Lung (tissue), 12 donors: Measurements from ENCODE around the gene KRR1. TPM values are rescaled to one million over a fixed set of nuclear protein-coding genes. Genes with fewer than 3 reads are reported as not detected.
A peak's percentile ranks its signal among the peaks of the same experiment; 100 is the strongest.

Experiments
- ATAC-seq: fragments of 200-7000 bp; cut with Tn5 transposase; one replicate; pipeline ENCODE4 v1.9.1; 2020; ENCODE audit warnings: moderate number of reproducible peaks; ENCODE audit not compliant: insufficient read depth, low FRiP score
- DNase-seq, 3 donors: peaks; one replicate each; pipeline ENCODE4 v3.0.0-alpha.2; 2013 to 2017
- H3K27ac ChIP-seq, 2 donors: one replicate each; pipeline ENCODE4 v1.5.1; 2013; ENCODE audit warnings: mild to moderate bottlenecking in 2 of 2, moderate library complexity in 2 of 2, control low read depth in 1 of 2, inconsistent platforms in 1 of 2, low read depth in 1 of 2, low read length in 1 of 2
- H3K27me3 ChIP-seq, 3 donors: one replicate each; pipeline ENCODE4 v1.5.1; 2013; ENCODE audit warnings: low read length in 2 of 3; ENCODE audit not compliant: control insufficient read depth in 3 of 3, insufficient read depth in 3 of 3
- H3K36me3 ChIP-seq, 4 donors: one replicate each; pipeline ENCODE4 v1.5.1; 2013; ENCODE audit warnings: low read length in 4 of 4, mild to moderate bottlenecking in 1 of 4, moderate library complexity in 1 of 4; ENCODE audit not compliant: control insufficient read depth in 4 of 4, insufficient read depth in 4 of 4
- H3K4me1 ChIP-seq, 5 donors: one replicate each; pipeline ENCODE4 v1.5.1; 2013; ENCODE audit warnings: low read length in 5 of 5, mild to moderate bottlenecking in 2 of 5, moderate library complexity in 1 of 5; ENCODE audit not compliant: control insufficient read depth in 5 of 5, insufficient read depth in 5 of 5
- H3K4me3 ChIP-seq: one replicate; pipeline ENCODE4 v1.5.1; 2013; ENCODE audit warnings: mild to moderate bottlenecking, control low read depth, moderate library complexity
- H3K9ac ChIP-seq, 2 donors: one replicate each; pipeline ENCODE4 v1.5.1; 2013; ENCODE audit warnings: low read length in 2 of 2, control low read depth in 1 of 2; ENCODE audit not compliant: insufficient read depth in 1 of 2
- H3K9me3 ChIP-seq, 4 donors: one replicate each; pipeline ENCODE4 v1.5.1; 2013; ENCODE audit warnings: low read length in 3 of 4, mild to moderate bottlenecking in 1 of 4, moderate library complexity in 1 of 4; ENCODE audit not compliant: control insufficient read depth in 4 of 4, insufficient read depth in 3 of 4
- CTCF ChIP-seq: IDR thresholded peaks from 2 replicates; pipeline ENCODE4 v1.5.1; 2012; ENCODE audit warnings: mild to moderate bottlenecking; ENCODE audit errors: control extremely low read depth, extremely low read depth
- WGBS, 2 donors: extraction: QIAGEN DNeasy Blood & Tissue Kit; methylation state at CpG; one replicate each; pipeline ENCODE4 v1.1.7; 2013; 5-methylcytosine and 5-hydroxymethylcytosine counted together
- polyA plus RNA-seq, 2 donors: library from polyadenylated mRNA; stranded (reverse); fragments of 200-250 nt; gene quantifications; one replicate each; pipeline ENCODE4 v1.2.1, GENCODE V29; 2013
- total RNA-seq, 2 donors: library from RNA; depleted of rRNA in 1 of 2; stranded (reverse); fragments of >200 nt in 1 of 2; gene quantifications; one replicate each; pipeline ENCODE4 v1.2.1, GENCODE V29; 2014 to 2021
- donor health status: control.
- donor health status: control.
- donor health status: Bipolar disorder and iron deficiency.
- donor health status: healthy.
- donor health status: DM: yes; HTN: yes; CAD: no.

Gene KRR1
- total and polyA plus RNA-seq, 4 donors, result 19.9 to 62.5 (median 29.9) TPM

GRCh38 chr12:75479963-75480461, 31.4 kb downstream of the KRR1 start:
- no peaks in the 10 kb centered on the region for H3K9me3 ChIP-seq
- peak overlapping the region in 1 of 2 donors; percentile 16 for H3K9ac ChIP-seq
- H3K4me3 ChIP-seq, result no peak overlapping the region
- H3K27ac ChIP-seq, result peak overlapping the region; percentile 42 to 64
- no peak for TF ChIP-seq CTCF
- peaks cover 0 to 4% (median 2%) of the 10 kb centered on the region in 5 donors for H3K4me1 ChIP-seq
- peak in 1 of 3 donors; percentile 45 for DNase-seq
- 26 to 39% methylated on average over 2 of the region's 2 CpGs for WGBS, 2 donors
- ATAC-seq, result no peak
- no peaks in the 10 kb centered on the region for H3K27me3 ChIP-seq
- no peaks in the 10 kb centered on the region for H3K36me3 ChIP-seq

DNA sequence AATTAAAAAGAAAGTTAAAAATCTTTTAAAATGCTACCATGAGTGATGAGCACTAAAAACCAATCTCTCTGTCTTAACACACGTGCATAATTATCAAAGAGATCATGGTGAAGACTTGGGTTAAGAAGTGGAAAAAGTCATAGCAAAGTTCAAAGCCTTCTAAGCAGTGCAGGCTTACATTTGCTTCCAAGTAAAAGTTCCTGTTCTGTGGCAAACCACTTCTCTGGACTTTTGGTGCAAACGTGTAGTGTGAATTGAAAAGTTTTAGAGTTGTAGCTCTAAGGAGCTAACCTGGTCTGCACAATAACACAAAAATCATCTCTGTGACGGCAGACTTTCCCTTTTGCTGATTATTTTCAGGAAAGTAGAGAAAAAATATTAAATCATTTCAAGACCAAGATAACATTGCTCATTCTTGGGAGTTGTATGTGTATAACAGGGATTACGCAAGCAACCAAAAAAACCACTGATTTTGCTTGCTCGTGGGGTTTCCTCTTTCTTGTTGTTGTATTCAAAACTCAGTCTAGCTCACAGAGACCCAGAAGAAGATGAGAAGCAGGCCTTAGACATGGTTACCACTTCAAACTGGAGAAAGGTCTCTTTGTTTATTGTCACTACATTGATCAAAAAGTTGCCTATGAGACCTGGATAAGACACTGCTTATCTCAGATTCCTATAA, 33.2 kb downstream of the KRR1 start:
- no peak overlapping the region for H3K27ac ChIP-seq
- no peak overlapping the region for H3K9ac ChIP-seq
- peaks cover 0 to 4% (median 2%) of the 10 kb centered on the region in 5 donors for H3K4me1 ChIP-seq
- ATAC-seq (no peak), DNase-seq (peak in 2 of 3 donors; percentile 29 to 52)
- no peaks in the 10 kb centered on the region for H3K9me3 ChIP-seq
- H3K4me3 ChIP-seq, result no peak overlapping the region
- TF ChIP-seq CTCF, result no peak
- H3K36me3 ChIP-seq, result no peaks in the 10 kb centered on the region
- 23 to 47% methylated on average over 5 of the region's 5 CpGs for WGBS, 2 donors
- H3K27me3 ChIP-seq, result no peaks in the 10 kb centered on the region

GRCh38 chr12:75477137-75477536, 34.3 kb downstream of the KRR1 start:
- TF ChIP-seq CTCF, result no peak
- no peaks in the 10 kb centered on the region for H3K9me3 ChIP-seq
- 82% methylated on average over 2 of the region's 2 CpGs for WGBS, 2 donors
- peaks cover 0 to 4% (median 2%) of the 10 kb centered on the region in 5 donors for H3K4me1 ChIP-seq
- H3K27me3 ChIP-seq, result no peaks in the 10 kb centered on the region
- no peak overlapping the region for H3K9ac ChIP-seq
- H3K36me3 ChIP-seq, result no peaks in the 10 kb centered on the region
- DNase-seq, result no peak
- H3K27ac ChIP-seq, result no peak overlapping the region
- ATAC-seq, result no peak
- no peak overlapping the region for H3K4me3 ChIP-seq
